HepG2 (cell line): ENCODE results near the gene FPGS. TPM values are rescaled to one million over a fixed set of nuclear protein-coding genes. Genes with fewer than 3 reads are reported as not detected.
A peak's percentile ranks its signal among the peaks of the same experiment; 100 is the strongest.

Experiments
- ATAC-seq: fragments of 200-7000 bp; cut with Tn5 transposase; 3 replicates; pipeline ENCODE4 v1.9.1; 2020; ENCODE audit warnings: mild to moderate bottlenecking, moderate library complexity
- BruUV-seq: library from RNA; stranded (reverse); fragments of 400-500 nt; replicated peaks from 2 replicates; lab custom pipeline; 2021; lab: Mats Ljungman, UMichigan
- CTCF ChIA-PET: fragments of 300-600 bp; formaldehyde crosslinking; extraction: SDS; loops from one replicate; lab custom pipeline; 2021; ENCODE audit warnings: low total read pairs, inconsistent platforms, low intra/inter-chr PET ratio; lab: Yijun Ruan, JAX
- POLR2A ChIA-PET: fragments of 350-600 bp; sonication (Branson Sonifier 250); formaldehyde crosslinking; loops from one replicate; lab custom pipeline; 2020; ENCODE audit warnings: antibody characterized with exemption, inconsistent platforms; lab: Yijun Ruan, JAX
- DNase-seq: peaks from one replicate; pipeline ENCODE4 v3.0.0-alpha.2; 2015; ENCODE audit warnings: low spot score
- FAIRE-seq: peaks from 3 replicates; lab custom pipeline; 2011; peaks lifted over from hg19 to GRCh38; lab: Jason Lieb, UNC
- H2AFZ ChIP-seq: one replicate; pipeline ENCODE4 v1.6.1; 2011; ENCODE audit warnings: low read length, inconsistent platforms
- H3K27ac ChIP-seq: fragments of 300-600 bp; 3 replicates; pipeline ENCODE4 v1.8.0; 2011; ENCODE audit warnings: mixed run types, mild to moderate bottlenecking, mixed read lengths, low read length, inconsistent platforms; ENCODE audit not compliant: insufficient read depth; ENCODE audit errors: extremely low read length
- H3K27me3 ChIP-seq, 2 experiments: fragments of 200-600 bp in 1 of 2; 2 replicates in 1 of 2; 3 replicates in 1 of 2; pipeline versions ENCODE4 v1.6.0 to v1.8.0; 2011; ENCODE audit warnings: low read length in 2 of 2, mild to moderate bottlenecking in 2 of 2, moderate library complexity in 2 of 2, inconsistent platforms in 1 of 2; ENCODE audit not compliant: insufficient read depth in 2 of 2, control insufficient read depth in 1 of 2
- H3K36me3 ChIP-seq, 2 experiments: fragments of 200-600 bp in 1 of 2; replicated peaks in 1 of 2; 2 replicates in 1 of 2; 3 replicates in 1 of 2; pipeline versions ENCODE4 v1.5.1 to v1.8.0; 2011; ENCODE audit warnings: low read length in 2 of 2, inconsistent platforms in 1 of 2; ENCODE audit not compliant: insufficient read depth in 2 of 2, control insufficient read depth in 1 of 2
- H3K4me1 ChIP-seq: 2 replicates; pipeline ENCODE4 v1.5.1; 2012; ENCODE audit warnings: low read length, inconsistent platforms; ENCODE audit not compliant: insufficient read depth
- H3K4me2 ChIP-seq: 2 replicates; pipeline ENCODE4 v1.6.0; 2011; ENCODE audit warnings: low read depth, low read length, inconsistent platforms
- H3K4me3 ChIP-seq, 3 experiments: fragments of 200-600 bp in 1 of 3; sonication (generic), shearing (Covaris generic) in 1 of 3; replicated peaks in 1 of 3; 2 replicates each; pipeline ENCODE4 v1.5.1; 2011 to 2016; ENCODE audit warnings: low read length in 3 of 3, inconsistent platforms in 2 of 3, low read depth in 2 of 3, mild to moderate bottlenecking in 2 of 3, control low read depth in 1 of 3, mixed read lengths in 1 of 3; ENCODE audit not compliant: insufficient read depth in 1 of 3
- H3K79me2 ChIP-seq: one replicate; pipeline ENCODE4 v1.6.1; 2011; ENCODE audit warnings: low read length, inconsistent platforms; ENCODE audit not compliant: insufficient read depth
- H3K9ac ChIP-seq: 2 replicates; pipeline ENCODE4 v1.6.0; 2011; ENCODE audit warnings: mild to moderate bottlenecking, low read depth, low read length, inconsistent platforms; ENCODE audit not compliant: insufficient read depth
- H3K9me3 ChIP-seq: 2 replicates; pipeline ENCODE4 v1.5.1; 2012; ENCODE audit warnings: mild to moderate bottlenecking, low read length
- H4K20me1 ChIP-seq: 2 replicates; pipeline ENCODE4 v1.6.0; 2011; ENCODE audit warnings: inconsistent platforms, mild to moderate bottlenecking, low read length, moderate library complexity; ENCODE audit not compliant: insufficient read depth
- AGO2 ChIP-seq: fragments of 200-400 bp; formaldehyde crosslinking; optimal IDR thresholded peaks from 2 replicates; pipeline ENCODE3; 2017; ENCODE audit warnings: mild to moderate bottlenecking, low read depth, low read length, moderate library complexity
- RBFOX2 ChIP-seq: fragments of 200-400 bp; formaldehyde crosslinking; IDR thresholded peaks from 2 replicates; pipeline ENCODE4 v1.6.1; 2017; ENCODE audit warnings: low read depth, mild to moderate bottlenecking, low read length
- RBM22 ChIP-seq: fragments of 200-400 bp; formaldehyde crosslinking; optimal IDR thresholded peaks from 2 replicates; pipeline ENCODE3; 2017; ENCODE audit warnings: mild to moderate bottlenecking, low read length, moderate library complexity
- TGIF2 ChIP-seq: IDR thresholded peaks from 2 replicates; pipeline ENCODE4 v1.6.1; 2016; ENCODE audit warnings: control low read depth, missing compliant biosample characterization
- USF2 ChIP-seq, 2 experiments: sonication (generic) in 1 of 2; formaldehyde crosslinking in 1 of 2; IDR thresholded peaks; 2 replicates each; pipeline versions ENCODE4 v1.5.1 to v1.6.1; 2011 to 2020; ENCODE audit warnings: borderline replicate concordance in 1 of 2, low read depth in 1 of 2, low read length in 1 of 2, mild to moderate bottlenecking in 1 of 2, missing genetic modification reagents in 1 of 2, moderate library complexity in 1 of 2
- ZNF124 ChIP-seq: sonication (generic); formaldehyde crosslinking; IDR thresholded peaks from 2 replicates; pipeline ENCODE4 v1.4.0; 2020; ENCODE audit warnings: missing genetic modification reagents
- ZNF33A ChIP-seq: sonication (generic); formaldehyde crosslinking; IDR thresholded peaks from 2 replicates; pipeline ENCODE4 v1.5.1; 2020; ENCODE audit warnings: missing genetic modification reagents, mild to moderate bottlenecking, moderate library complexity, borderline replicate concordance
- ZNF552 ChIP-seq: sonication (generic); formaldehyde crosslinking; IDR thresholded peaks from 2 replicates; pipeline ENCODE4 v1.9.0; 2022; ENCODE audit warnings: missing genetic modification reagents, mild to moderate bottlenecking, borderline replicate concordance
- ZNF891 ChIP-seq: sonication (generic); formaldehyde crosslinking; IDR thresholded peaks from 2 replicates; pipeline ENCODE4 v1.5.0; 2020; ENCODE audit warnings: mild to moderate bottlenecking, missing genetic modification reagents
- WGBS: methylation state at CpG from one replicate; pipeline ENCODE4 v1.1.6; 2017; ENCODE audit warnings: low lambda C conversion rate; 5-methylcytosine and 5-hydroxymethylcytosine counted together
- in situ Hi-C: cut with HindIII; loops from 2 replicates; pipeline ENCODE4 v1.10.0; 2017; ENCODE audit warnings: low pct_unique_long_range_greater_than_20kb; ENCODE audit not compliant: extremely low pct_ligation_motif_present
- intact Hi-C: fragments of 100-400 bp; cut with micrococcal nuclease; formaldehyde crosslinking; loops from one replicate; pipeline ENCODE4 v1.10.0; 2022; ENCODE audit not compliant: unreplicated experiment
- polyA plus RNA-seq, 8 experiments: library from polyadenylated mRNA; depleted of rRNA in 3 of 8; stranded (reverse) in 7 of 8; unstranded in 1 of 8; fragments of >200 nt; fragmentation: Illumina TruSeq in 4 of 8; extraction: Trizol in 4 of 8; gene quantifications; 2 replicates each; pipeline versions ENCODE4 v1.2.1 to v1.2.3, GENCODE V29; 2011 to 2016; ENCODE audit warnings: low read depth in 4 of 8, missing spikeins in 1 of 8, mixed read lengths in 1 of 8; ENCODE audit not compliant: insufficient read depth in 1 of 8
- total RNA-seq, 5 experiments: library from RNA; depleted of rRNA; stranded (reverse); fragments of >200 nt; fragmentation: Illumina TruSeq; extraction: Trizol; gene quantifications; 2 replicates each; pipeline ENCODE4 v1.2.3, GENCODE V29; 2016; ENCODE audit warnings: low read depth in 1 of 5

FPGS gene
- total and polyA plus RNA-seq, 2 of the 13 experiments (the other 11 are each of a cell fraction or from before 2014, with no cell fraction given) = 35.6 to 36.8 TPM

DNA sequence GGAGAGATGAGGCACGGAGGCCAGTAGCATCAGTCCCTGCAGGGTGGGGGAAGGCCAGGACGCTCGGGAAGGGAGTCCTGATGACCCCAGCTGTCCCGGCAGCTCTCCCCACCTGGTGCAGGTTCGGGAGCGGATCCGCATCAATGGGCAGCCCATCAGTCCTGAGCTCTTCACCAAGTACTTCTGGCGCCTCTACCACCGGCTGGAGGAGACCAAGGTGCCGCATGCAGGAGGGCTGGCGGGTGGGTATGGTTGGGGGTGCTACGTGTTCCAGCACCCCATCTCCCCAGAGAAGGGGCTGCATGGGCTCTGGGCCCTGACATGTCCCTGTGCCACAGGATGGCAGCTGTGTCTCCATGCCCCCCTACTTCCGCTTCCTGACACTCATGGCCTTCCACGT is 4.2 kb downstream of the FPGS start:
- Histone ChIP-seq H3K4me3 (no peak overlapping the region), H3K79me2 (peaks cover 15% of the 10 kb centered on the region), H3K9me3 (no peaks in the 10 kb centered on the region), H3K27me3 (no peaks in the 10 kb centered on the region; a peak in 1 of 5 replicates), H3K27ac (no peak overlapping the region), H2AFZ (no peak overlapping the region), H3K4me1 (peaks cover 19% of the 10 kb centered on the region), H3K9ac (no peak overlapping the region), H3K36me3 (peaks cover 13 to 35% of the 10 kb centered on the region in 2 experiments; a peak in 4 of 5 replicates), H3K4me2 (no peak overlapping the region), H4K20me1 (no peaks in the 10 kb centered on the region; the same call in 1 of the 2 replicates)
- DNase-seq (no peak), ATAC-seq (no peak), FAIRE-seq (no peak)
- ChIA-PET CTCF (no interaction called here), POLR2A (no interaction called here)
- intact Hi-C loops = no loop called here
- peak; percentile 45 for TF ChIP-seq AGO2
- TF ChIP-seq RBM22 = no peak
- no peak for TF ChIP-seq ZNF891 (CRISPR knock-in tag)
- no peak for TF ChIP-seq TGIF2 (CRISPR knock-in tag)
- TF ChIP-seq ZNF552 (CRISPR knock-in tag) = no peak
- no peak for TF ChIP-seq ZNF124 (CRISPR knock-in tag)
- TF ChIP-seq ZNF33A (CRISPR knock-in tag) = no peak
- in situ Hi-C loops = no loop called here
- 95% methylated on average over 9 of the region's 14 CpGs for WGBS
- BruUV-seq = no TSS peak

DNA sequence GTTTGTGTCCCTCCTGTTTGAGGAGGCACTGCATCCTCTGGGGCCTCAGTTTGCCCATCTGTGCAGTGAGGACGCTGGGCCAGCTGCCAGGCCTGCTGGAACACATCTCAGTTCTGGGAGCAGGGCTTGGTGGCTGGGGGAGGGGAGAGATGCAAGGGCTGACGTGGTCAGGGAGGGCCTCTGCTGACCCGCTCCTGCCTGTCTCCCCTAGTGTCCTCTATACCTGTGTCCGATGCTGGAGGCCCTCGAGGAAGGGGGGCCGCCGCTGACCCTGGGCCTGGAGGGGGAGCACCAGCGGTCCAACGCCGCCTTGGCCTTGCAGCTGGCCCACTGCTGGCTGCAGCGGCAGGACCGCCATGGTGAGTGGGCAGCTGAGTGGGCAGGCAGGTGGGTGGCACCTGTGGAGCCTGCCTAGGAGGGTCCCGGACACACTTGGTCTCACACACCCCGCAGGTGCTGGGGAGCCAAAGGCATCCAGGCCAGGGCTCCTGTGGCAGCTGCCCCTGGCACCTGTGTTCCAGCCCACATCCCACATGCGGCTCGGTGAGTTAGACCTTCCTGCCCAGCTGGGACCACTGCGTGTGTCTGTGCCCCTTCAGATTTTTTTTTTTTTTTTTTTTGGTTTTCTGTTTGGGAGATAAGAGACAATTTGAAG is 5.8 kb downstream of the FPGS start:
- Histone ChIP-seq H3K27ac (no peak overlapping the region), H3K9me3 (no peaks in the 10 kb centered on the region), H3K4me3 (no peak overlapping the region), H4K20me1 (no peaks in the 10 kb centered on the region; the same call in 1 of the 2 replicates), H2AFZ (no peak overlapping the region), H3K9ac (no peak overlapping the region), H3K36me3 (peaks cover 15 to 49% of the 10 kb centered on the region in 2 experiments; a peak in 4 of 5 replicates)
- in situ Hi-C loops = no loop called here
- POLR2A ChIA-PET = interaction anchor here (0.8 to 1.2 kb wide), 3 partner anchors 11 to 16 kb away, joined by 3 to 4 read pairs (median 3); no protein-coding TSS in a partner anchor
- DNase-seq (no peak), ATAC-seq (no peak)
- BruUV-seq = no TSS peak
- 95% methylated on average over 9 of the region's 17 CpGs for WGBS
- TF ChIP-seq AGO2 (peak; percentile 34), USF2 (IDR thresholded peaks at IDR 0.05; ENCODE audit: low read depth, low read length) (no peak), USF2 (CRISPR knock-in tag; IDR thresholded peaks at IDR 0.05; ENCODE audit: borderline replicate concordance) (no peak), RBFOX2 (peak; percentile 63)
- TF ChIP-seq, all 625 proteins: peak for 2
- peaks cover 28% of the 10 kb centered on the region for H3K4me1 ChIP-seq
- no peak overlapping the region for H3K4me2 ChIP-seq
- H3K27me3 ChIP-seq = no peaks in the 10 kb centered on the region; a peak in 1 of 5 replicates
- no peak for FAIRE-seq
- CTCF ChIA-PET = no interaction called here
- intact Hi-C loops = no loop called here
- H3K79me2 ChIP-seq = peaks cover 11% of the 10 kb centered on the region
